ENCODE results near the gene STK32B. TPM values are rescaled to one million over a fixed set of nuclear protein-coding genes. Genes with fewer than 3 reads are reported as not detected.

The STK32B gene
- total and polyA plus RNA-seq, 9 donors = 0.35 to 3.0 (median 1.2) TPM

GRCh38 chr4:5158825-5159224 lies 107.5 kb downstream of the STK32B start:
- TF ChIP-seq EP300 (IDR thresholded peaks at IDR 0.05) = no peak
- Histone ChIP-seq H3K9me3 (no peaks in the 10 kb centered on the region), H3K27ac (no peak overlapping the region), H3K4me3 (no peak overlapping the region), H3K36me3 (no peaks in the 10 kb centered on the region), H3K27me3 (no peaks in the 10 kb centered on the region), H3K4me1 (ENCODE audit: insufficient read depth) (no peaks in the 10 kb centered on the region)
- 89 to 92% (median 90%) methylated on average over 6 of the region's 6 CpGs for WGBS, 3 donors
- intact Hi-C loops (cut with DNase I) = no loop called here
- no peak for DNase-seq

- WGBS, 3 donors = 75 to 85% (median 83%) methylated on average over 4 of the region's 4 CpGs
- Histone ChIP-seq H3K36me3 (no peaks in the 10 kb centered on the region), H3K27ac (no peak overlapping the region), H3K9me3 (no peaks in the 10 kb centered on the region), H3K4me3 (no peak overlapping the region), H3K27me3 (no peaks in the 10 kb centered on the region), H3K4me1 (ENCODE audit: insufficient read depth) (no peaks in the 10 kb centered on the region)
- no peak for TF ChIP-seq POLR2A (IDR thresholded peaks at IDR 0.05)
- no peak for TF ChIP-seq CTCF (IDR thresholded peaks at IDR 0.05)
- intact Hi-C loops (cut with DNase I) = no loop called here
- no peak for DNase-seq
These were observed 109.4 kb downstream of the STK32B start for GRCh38 chr4:5160668-5161067.

DNA sequence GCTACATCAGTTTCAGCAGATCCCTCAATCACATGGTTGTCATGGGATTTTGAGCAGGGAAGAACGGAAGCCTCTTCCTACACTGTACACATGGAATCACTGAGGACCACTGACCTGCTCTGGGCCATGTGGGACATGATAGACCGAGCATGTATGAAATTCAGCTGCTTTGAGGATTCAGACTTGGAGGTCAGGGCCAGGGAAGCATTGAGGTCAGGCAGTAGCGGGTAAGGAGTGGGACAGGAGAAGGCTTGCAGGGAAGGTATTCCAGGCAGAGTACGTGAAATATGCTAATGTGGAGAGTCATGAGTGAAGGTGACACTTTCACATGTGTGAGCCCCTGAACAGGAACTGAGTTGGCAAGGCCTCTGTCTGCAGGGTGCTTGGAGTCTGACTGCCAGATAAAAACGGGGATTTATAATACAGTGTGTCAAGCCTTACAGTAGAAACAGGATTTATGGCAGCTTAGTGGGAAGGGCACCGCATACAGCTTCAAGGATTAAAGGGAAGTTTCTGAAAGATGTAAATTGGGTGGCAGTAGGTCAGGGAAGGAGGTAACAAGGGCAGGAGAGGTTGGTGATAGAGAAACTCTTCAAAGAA lies 111.7 kb downstream of the STK32B start:
- DNase-seq = no peak
- intact Hi-C loops (cut with DNase I) = no loop called here
- Histone ChIP-seq H3K36me3 (no peaks in the 10 kb centered on the region), H3K9me3 (no peaks in the 10 kb centered on the region), H3K27ac (no peak overlapping the region), H3K27me3 (no peaks in the 10 kb centered on the region), H3K4me3 (no peak overlapping the region), H3K4me1 (ENCODE audit: insufficient read depth) (no peaks in the 10 kb centered on the region)
- 53 to 58% (median 57%) methylated on average over 6 of the region's 6 CpGs for WGBS, 3 donors
- TF ChIP-seq POLR2A (IDR thresholded peaks at IDR 0.05) (no peak), CTCF (IDR thresholded peaks at IDR 0.05) (no peak), EP300 (IDR thresholded peaks at IDR 0.05) (no peak)

- Histone ChIP-seq H3K27ac (no peak overlapping the region), H3K4me1 (ENCODE audit: insufficient read depth) (no peaks in the 10 kb centered on the region), H3K9me3 (no peaks in the 10 kb centered on the region), H3K27me3 (no peaks in the 10 kb centered on the region), H3K36me3 (no peaks in the 10 kb centered on the region), H3K4me3 (no peak overlapping the region)
- 82 to 88% (median 86%) methylated on average over 10 of the region's 10 CpGs for WGBS, 3 donors
- intact Hi-C loops (cut with DNase I) = no loop called here
- TF ChIP-seq CTCF (IDR thresholded peaks at IDR 0.05) (no peak), POLR2A (IDR thresholded peaks at IDR 0.05) (no peak), EP300 (IDR thresholded peaks at IDR 0.05) (no peak)
- no peak for DNase-seq
These were observed 113.1 kb downstream of the STK32B start for GRCh38 chr4:5164221-5164912.
